H9 (cell line): ENCODE results near the gene PITPNM3. TPM values are rescaled to one million over a fixed set of nuclear protein-coding genes. Genes with fewer than 3 reads are reported as not detected.

Experiments used
- DNase-seq: peaks from one replicate; pipeline ENCODE4 v3.0.0-alpha.2; 2017
- H2AFZ ChIP-seq: one replicate; pipeline ENCODE4 v1.6.1; 2013; ENCODE audit warnings: mild to moderate bottlenecking, low read length, control low read depth, moderate library complexity
- H2AK5ac ChIP-seq: 2 replicates; pipeline ENCODE4 v1.6.1; 2013; ENCODE audit warnings: low read length, control low read depth, mixed read lengths; ENCODE audit not compliant: insufficient read length
- H2BK120ac ChIP-seq: one replicate; pipeline ENCODE4 v1.6.1; 2013; ENCODE audit warnings: low read depth, mild to moderate bottlenecking, low read length, control low read depth, inconsistent platforms; ENCODE audit not compliant: poor library complexity, severe bottlenecking
- H2BK12ac ChIP-seq: 2 replicates; pipeline ENCODE4 v1.6.1; 2013; ENCODE audit warnings: low read length, control low read depth, mixed read lengths, low read depth; ENCODE audit not compliant: insufficient read length
- H2BK15ac ChIP-seq: 2 replicates; pipeline ENCODE4 v1.6.1; 2013; ENCODE audit warnings: low read depth, low read length, control low read depth
- H2BK20ac ChIP-seq: one replicate; pipeline ENCODE4 v1.6.1; 2013; ENCODE audit warnings: low read depth, mild to moderate bottlenecking, low read length, control low read depth, inconsistent platforms; ENCODE audit not compliant: poor library complexity, severe bottlenecking
- H2BK5ac ChIP-seq: 2 replicates; pipeline ENCODE4 v1.6.1; 2013; ENCODE audit warnings: low read length, control low read depth, mixed read lengths; ENCODE audit not compliant: insufficient read length
- H3K14ac ChIP-seq: 2 replicates; pipeline ENCODE4 v1.6.1; 2013; ENCODE audit warnings: low read length, control low read depth; ENCODE audit not compliant: insufficient read depth
- H3K18ac ChIP-seq: 2 replicates; pipeline ENCODE4 v1.6.1; 2013; ENCODE audit warnings: low read depth, mild to moderate bottlenecking, mixed read lengths, low read length, control low read depth; ENCODE audit not compliant: insufficient read length
- H3K23ac ChIP-seq: 2 replicates; pipeline ENCODE4 v1.6.1; 2013; ENCODE audit warnings: low read length, control low read depth, mixed read lengths, low read depth; ENCODE audit not compliant: insufficient read length
- H3K23me2 ChIP-seq: 2 replicates; pipeline ENCODE4 v1.6.1; 2013; ENCODE audit warnings: low read depth, mild to moderate bottlenecking, mixed read lengths, low read length, control low read depth; ENCODE audit not compliant: insufficient read length, poor library complexity, severe bottlenecking
- H3K27ac ChIP-seq: 2 replicates; pipeline ENCODE4 v1.5.1; 2013; ENCODE audit warnings: low read length, control low read depth, mixed read lengths, low read depth; ENCODE audit not compliant: insufficient read length
- H3K27me3 ChIP-seq: 2 replicates; pipeline ENCODE4 v1.6.1; 2013; ENCODE audit warnings: low read length, control low read depth, inconsistent platforms; ENCODE audit not compliant: insufficient read depth
- H3K4ac ChIP-seq: 2 replicates; pipeline ENCODE4 v1.6.1; 2013; ENCODE audit warnings: low read depth, mild to moderate bottlenecking, control low read depth, inconsistent platforms, low read length, moderate library complexity
- H3K4me1 ChIP-seq: 2 replicates; pipeline ENCODE4 v1.6.1; 2013; ENCODE audit warnings: low read length, control low read depth, inconsistent platforms; ENCODE audit not compliant: insufficient read depth
- H3K4me2 ChIP-seq: 2 replicates; pipeline ENCODE4 v1.6.1; 2013; ENCODE audit warnings: low read length, control low read depth, mixed read lengths; ENCODE audit not compliant: insufficient read length, insufficient read depth
- H3K56ac ChIP-seq: 2 replicates; pipeline ENCODE4 v1.6.1; 2013; ENCODE audit warnings: low read depth, mild to moderate bottlenecking, mixed read lengths, low read length, control low read depth; ENCODE audit not compliant: insufficient read length
- H3K79me1 ChIP-seq: 2 replicates; pipeline ENCODE4 v1.6.1; 2013; ENCODE audit warnings: low read depth, mild to moderate bottlenecking, moderate library complexity, low read length, control low read depth, inconsistent platforms; ENCODE audit not compliant: insufficient read depth, poor library complexity, severe bottlenecking
- H3K79me2 ChIP-seq: 2 replicates; pipeline ENCODE4 v1.6.1; 2013; ENCODE audit warnings: low read length, control low read depth, inconsistent platforms; ENCODE audit not compliant: insufficient read depth
- H3K9ac ChIP-seq: 2 replicates; pipeline ENCODE4 v1.6.1; 2013; ENCODE audit warnings: low read length, control low read depth, mixed read lengths; ENCODE audit not compliant: insufficient read length; ENCODE audit errors: extremely low read depth
- H3K9me3 ChIP-seq: one replicate; pipeline ENCODE4 v1.6.1; 2013; ENCODE audit warnings: low read depth, low read length, inconsistent platforms; ENCODE audit not compliant: control insufficient read depth
- H3T11ph ChIP-seq: one replicate; pipeline ENCODE4 v1.6.1; 2013; ENCODE audit warnings: mild to moderate bottlenecking, low read length, control low read depth, inconsistent platforms
- H4K20me1 ChIP-seq: one replicate; pipeline ENCODE4 v1.6.1; 2013; ENCODE audit not compliant: control insufficient read depth, insufficient read length, insufficient read depth
- H4K5ac ChIP-seq: 2 replicates; pipeline ENCODE4 v1.6.1; 2013; ENCODE audit warnings: low read depth, mild to moderate bottlenecking, mixed read lengths, low read length, control low read depth; ENCODE audit not compliant: insufficient read length
- H4K8ac ChIP-seq: replicated peaks from 2 replicates; pipeline ENCODE4 v1.6.1; 2013; ENCODE audit warnings: low read length, control low read depth, mixed read lengths, low read depth; ENCODE audit not compliant: insufficient read length
- H4K91ac ChIP-seq: 2 replicates; pipeline ENCODE4 v1.6.1; 2013; ENCODE audit warnings: low read depth, mild to moderate bottlenecking, moderate library complexity, mixed read lengths, low read length, control low read depth; ENCODE audit not compliant: insufficient read length
- H3K27ac Mint-ChIP-seq, 3 experiments: 2 replicates in 2 of 3; 3 replicates in 1 of 3; pipeline ENCODE4 v1.8.0; 2020 to 2021; ENCODE audit warnings: mixed read lengths in 3 of 3, mild to moderate bottlenecking in 1 of 3, moderate library complexity in 1 of 3
- H3K27me3 Mint-ChIP-seq: 2 replicates; pipeline ENCODE4 v1.8.0; 2021; ENCODE audit warnings: low read depth, mild to moderate bottlenecking, moderate library complexity, mixed read lengths
- H3K36me3 Mint-ChIP-seq, 3 experiments: 2 replicates in 2 of 3; 3 replicates in 1 of 3; pipeline ENCODE4 v1.8.0; 2020 to 2021; ENCODE audit warnings: low read depth in 3 of 3, mixed read lengths in 3 of 3; ENCODE audit not compliant: insufficient read depth in 1 of 3
- H3K4me1 Mint-ChIP-seq, 2 experiments: 2 replicates each; pipeline ENCODE4 v1.8.0; 2020; ENCODE audit warnings: mixed read lengths in 2 of 2
- H3K4me3 Mint-ChIP-seq, 2 experiments: 2 replicates in 1 of 2; 3 replicates in 1 of 2; pipeline ENCODE4 v1.8.0; 2020 to 2021; ENCODE audit warnings: mild to moderate bottlenecking in 2 of 2, mixed read lengths in 2 of 2, moderate library complexity in 1 of 2
- H3K9me3 Mint-ChIP-seq, 2 experiments: 2 replicates in 1 of 2; 3 replicates in 1 of 2; pipeline ENCODE4 v1.8.0; 2020; ENCODE audit warnings: mild to moderate bottlenecking in 2 of 2, mixed read lengths in 2 of 2, moderate library complexity in 1 of 2
- WGBS: extraction: QIAGEN DNeasy Blood & Tissue Kit; methylation state at CpG from one replicate; pipeline ENCODE4 v1.1.7; 2013; ENCODE audit warnings: missing lambda C conversion rate, low lambda C conversion rate, mixed read lengths; ENCODE audit not compliant: insufficient read length; ENCODE audit errors: extremely low coverage; 5-methylcytosine and 5-hydroxymethylcytosine counted together
- total RNA-seq: library from RNA; stranded (reverse); gene quantifications from 2 replicates; pipeline ENCODE4 v1.2.1, GENCODE V29; 2021
- TF ChIP-seq, protein P1 (sequence below): fragments of 200-600 bp; sonication (generic); conservative IDR thresholded peaks from 3 replicates; pipeline ENCODE4 v1.8.0; 2021; ENCODE audit warnings: antibody characterized with exemption, mild to moderate bottlenecking

Gene PITPNM3
- total RNA-seq, 1 experiment from 2014 or later, result 3.4 TPM

DNA sequence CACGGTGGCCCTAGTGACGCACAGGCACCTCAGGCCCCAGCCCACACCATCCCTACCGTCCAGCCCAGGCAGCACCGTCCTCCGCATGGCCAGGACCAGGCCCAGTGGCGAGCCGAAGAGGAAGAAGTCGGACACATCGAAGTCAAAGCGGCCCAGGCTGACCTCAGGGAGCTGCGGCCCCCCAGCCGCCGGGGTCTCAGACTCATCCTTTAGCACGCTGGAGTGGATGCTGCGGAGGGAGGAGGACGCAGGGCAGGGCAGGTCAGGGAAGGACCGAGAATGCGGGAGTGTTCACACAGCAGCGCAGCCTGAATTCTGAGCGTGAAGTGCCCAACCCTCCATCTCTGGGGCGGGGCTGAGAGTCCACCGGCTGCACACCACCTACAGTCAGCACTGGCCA, 82.0 kb downstream of the PITPNM3 start:
- no peak for DNase-seq
- TF ChIP-seq, protein P1, sequence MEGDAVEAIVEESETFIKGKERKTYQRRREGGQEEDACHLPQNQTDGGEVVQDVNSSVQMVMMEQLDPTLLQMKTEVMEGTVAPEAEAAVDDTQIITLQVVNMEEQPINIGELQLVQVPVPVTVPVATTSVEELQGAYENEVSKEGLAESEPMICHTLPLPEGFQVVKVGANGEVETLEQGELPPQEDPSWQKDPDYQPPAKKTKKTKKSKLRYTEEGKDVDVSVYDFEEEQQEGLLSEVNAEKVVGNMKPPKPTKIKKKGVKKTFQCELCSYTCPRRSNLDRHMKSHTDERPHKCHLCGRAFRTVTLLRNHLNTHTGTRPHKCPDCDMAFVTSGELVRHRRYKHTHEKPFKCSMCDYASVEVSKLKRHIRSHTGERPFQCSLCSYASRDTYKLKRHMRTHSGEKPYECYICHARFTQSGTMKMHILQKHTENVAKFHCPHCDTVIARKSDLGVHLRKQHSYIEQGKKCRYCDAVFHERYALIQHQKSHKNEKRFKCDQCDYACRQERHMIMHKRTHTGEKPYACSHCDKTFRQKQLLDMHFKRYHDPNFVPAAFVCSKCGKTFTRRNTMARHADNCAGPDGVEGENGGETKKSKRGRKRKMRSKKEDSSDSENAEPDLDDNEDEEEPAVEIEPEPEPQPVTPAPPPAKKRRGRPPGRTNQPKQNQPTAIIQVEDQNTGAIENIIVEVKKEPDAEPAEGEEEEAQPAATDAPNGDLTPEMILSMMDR, result no peak
- no peak overlapping the region for H4K91ac ChIP-seq
- no peaks in the 10 kb centered on the region for H3K4me1 ChIP-seq
- no peak overlapping the region for H4K8ac ChIP-seq
- H3K18ac ChIP-seq, result no peak overlapping the region
- H3T11ph ChIP-seq, result no peak overlapping the region
- no peaks in the 10 kb centered on the region for H3K23me2 ChIP-seq
- no peaks in the 10 kb centered on the region for H3K9me3 ChIP-seq
- no peak overlapping the region for H2BK12ac ChIP-seq
- no CpG with 5 or more reads among the region's 22 CpGs for WGBS
- Mint-ChIP-seq H3K27me3 (peaks cover 2% of the 10 kb centered on the region; the same call in 1 of the 2 replicates), H3K4me1 (peaks cover 34 to 43% of the 10 kb centered on the region in 2 experiments), H3K36me3 (no peaks in the 10 kb centered on the region; a peak in 1 of 7 replicates), H3K4me3 (no peak overlapping the region; a peak in 1 of 5 replicates), H3K9me3 (no peaks in the 10 kb centered on the region), H3K27ac (no peak overlapping the region)
- H2BK5ac ChIP-seq, result no peak overlapping the region
- no peak overlapping the region for H2AK5ac ChIP-seq
- no peak overlapping the region for H2BK15ac ChIP-seq
- no peak overlapping the region for H3K23ac ChIP-seq
- no peak overlapping the region for H3K4ac ChIP-seq
- no peaks in the 10 kb centered on the region for H3K79me2 ChIP-seq
- H2AFZ ChIP-seq, result no peak overlapping the region
- H3K79me1 ChIP-seq, result no peaks in the 10 kb centered on the region
- no peaks in the 10 kb centered on the region for H3K27me3 ChIP-seq
- no peak overlapping the region for H3K27ac ChIP-seq
- H2BK120ac ChIP-seq, result no peak overlapping the region
- no peak overlapping the region for H2BK20ac ChIP-seq
- no peak overlapping the region for H3K14ac ChIP-seq
- no peak overlapping the region for H3K4me2 ChIP-seq
- no peak overlapping the region for H3K9ac ChIP-seq
- H4K5ac ChIP-seq, result no peak overlapping the region
- no peaks in the 10 kb centered on the region for H4K20me1 ChIP-seq
- H3K56ac ChIP-seq, result no peak overlapping the region
